Mucosa of descending colon (tissue), 3 donors: ENCODE results near the gene SNCB. TPM values are rescaled to one million over a fixed set of nuclear protein-coding genes. Genes with fewer than 3 reads are reported as not detected.

Experiments used
- ATAC-seq: fragments of 200-7000 bp; cut with Tn5 transposase; one replicate; pipeline ENCODE4 v1.9.1; 2020; ENCODE audit warnings: mild to moderate bottlenecking, moderate library complexity
- DNase-seq, 3 donors: peaks; one replicate each; pipeline ENCODE4 v3.0.0-alpha.2; 2020
- H3K36me3 ChIP-seq: fragments of 200-600 bp; one replicate; pipeline ENCODE4 v1.8.0; 2021; ENCODE audit warnings: low read depth, mild to moderate bottlenecking
- H3K4me1 ChIP-seq: fragments of 200-600 bp; one replicate; pipeline ENCODE4 v1.8.0; 2021; ENCODE audit warnings: low read depth, mild to moderate bottlenecking
- H3K4me3 ChIP-seq: fragments of 200-600 bp; one replicate; pipeline ENCODE4 v1.8.0; 2021; ENCODE audit warnings: mild to moderate bottlenecking
- H3K9me3 ChIP-seq: fragments of 200-600 bp; one replicate; pipeline ENCODE4 v1.8.0; 2021; ENCODE audit warnings: mild to moderate bottlenecking
- intact Hi-C, 2 donors: fragments of 100-400 bp; cut with DNase I in 1 of 2; cut with micrococcal nuclease in 1 of 2; formaldehyde crosslinking; loops; one replicate each; pipeline versions ENCODE4 v1.11.0 to v1.11.1; 2022; cut with DNase I, micrococcal nuclease
- total RNA-seq, 3 donors: library from RNA; stranded (reverse); fragmentation: NEBNext Ultra II Directional in 2 of 3; extraction: Animal tissue kit (Norgen Biotek cat#: 25700) in 2 of 3; gene quantifications; one replicate each; pipeline versions ENCODE4 v1.2.1 to v1.2.4, GENCODE V29; 2021 to 2023
- TF ChIP-seq, protein P1 (sequence below): fragments of 200-600 bp; IDR thresholded peaks from one replicate; pipeline ENCODE4 v1.8.0; 2022; ENCODE audit warnings: antibody characterized with exemption, mild to moderate bottlenecking
- donor health status: DM: no; HTN: no; CAD: no; lungs with moderate emphysema.
- donor health status: DM: no; HTN: no; CAD: no.
- donor health status: DM: no; HTN: yes; CAD: no.

Gene SNCB
- total RNA-seq, 3 donors from 2014 or later, result 0.89 TPM; not detected in 2

GRCh38 chr5:176676361-176676824, 46.1 kb upstream of the SNCB start:
- Histone ChIP-seq H3K4me3 (no peak overlapping the region), H3K9me3 (no peaks in the 10 kb centered on the region), H3K36me3 (no peaks in the 10 kb centered on the region), H3K4me1 (no peaks in the 10 kb centered on the region)
- TF ChIP-seq, protein P1, sequence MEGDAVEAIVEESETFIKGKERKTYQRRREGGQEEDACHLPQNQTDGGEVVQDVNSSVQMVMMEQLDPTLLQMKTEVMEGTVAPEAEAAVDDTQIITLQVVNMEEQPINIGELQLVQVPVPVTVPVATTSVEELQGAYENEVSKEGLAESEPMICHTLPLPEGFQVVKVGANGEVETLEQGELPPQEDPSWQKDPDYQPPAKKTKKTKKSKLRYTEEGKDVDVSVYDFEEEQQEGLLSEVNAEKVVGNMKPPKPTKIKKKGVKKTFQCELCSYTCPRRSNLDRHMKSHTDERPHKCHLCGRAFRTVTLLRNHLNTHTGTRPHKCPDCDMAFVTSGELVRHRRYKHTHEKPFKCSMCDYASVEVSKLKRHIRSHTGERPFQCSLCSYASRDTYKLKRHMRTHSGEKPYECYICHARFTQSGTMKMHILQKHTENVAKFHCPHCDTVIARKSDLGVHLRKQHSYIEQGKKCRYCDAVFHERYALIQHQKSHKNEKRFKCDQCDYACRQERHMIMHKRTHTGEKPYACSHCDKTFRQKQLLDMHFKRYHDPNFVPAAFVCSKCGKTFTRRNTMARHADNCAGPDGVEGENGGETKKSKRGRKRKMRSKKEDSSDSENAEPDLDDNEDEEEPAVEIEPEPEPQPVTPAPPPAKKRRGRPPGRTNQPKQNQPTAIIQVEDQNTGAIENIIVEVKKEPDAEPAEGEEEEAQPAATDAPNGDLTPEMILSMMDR, result no peak
- no peak for ATAC-seq
- intact Hi-C loops, result no loop called here
- DNase-seq, result no peak

DNA sequence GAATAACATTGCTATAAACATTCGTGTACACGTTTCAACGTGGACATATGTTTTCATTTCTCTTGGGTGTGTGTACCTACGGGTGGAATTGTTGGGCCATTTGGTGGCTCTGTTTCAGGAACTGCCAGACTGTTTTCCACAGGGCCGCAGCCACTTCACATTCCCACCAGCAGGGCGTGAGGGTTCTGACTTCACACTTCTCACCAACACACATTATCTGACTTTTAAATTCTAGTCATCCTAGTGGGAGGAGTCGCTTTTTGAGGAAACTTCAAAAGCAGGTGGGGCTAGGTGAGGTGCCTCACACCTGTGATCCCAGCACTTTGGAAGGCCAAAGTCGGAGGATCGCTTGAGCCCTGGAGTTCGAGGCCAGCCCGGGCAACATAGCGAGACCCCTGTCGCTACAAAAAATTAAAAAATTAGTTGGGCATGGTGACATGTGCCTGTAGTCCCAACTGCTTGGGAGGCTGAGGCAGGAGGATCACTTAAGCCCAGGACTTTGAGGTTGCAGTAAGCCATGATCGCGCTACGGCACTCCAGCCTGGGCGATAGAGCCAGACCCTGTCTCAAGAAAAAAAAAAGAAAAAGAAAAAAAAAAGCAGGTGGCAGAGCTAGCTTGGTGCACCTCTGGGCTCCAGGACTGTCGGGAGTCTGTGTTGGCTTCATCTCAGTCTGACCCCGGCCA, 45.5 kb upstream of the SNCB start:
- H3K9me3 ChIP-seq, result no peaks in the 10 kb centered on the region
- H3K4me1 ChIP-seq, result no peaks in the 10 kb centered on the region
- no peak overlapping the region for H3K4me3 ChIP-seq
- TF ChIP-seq, protein P1, result no peak
- intact Hi-C loops, result no loop called here
- DNase-seq (no peak), ATAC-seq (peak; percentile 41)
- no peaks in the 10 kb centered on the region for H3K36me3 ChIP-seq

DNA sequence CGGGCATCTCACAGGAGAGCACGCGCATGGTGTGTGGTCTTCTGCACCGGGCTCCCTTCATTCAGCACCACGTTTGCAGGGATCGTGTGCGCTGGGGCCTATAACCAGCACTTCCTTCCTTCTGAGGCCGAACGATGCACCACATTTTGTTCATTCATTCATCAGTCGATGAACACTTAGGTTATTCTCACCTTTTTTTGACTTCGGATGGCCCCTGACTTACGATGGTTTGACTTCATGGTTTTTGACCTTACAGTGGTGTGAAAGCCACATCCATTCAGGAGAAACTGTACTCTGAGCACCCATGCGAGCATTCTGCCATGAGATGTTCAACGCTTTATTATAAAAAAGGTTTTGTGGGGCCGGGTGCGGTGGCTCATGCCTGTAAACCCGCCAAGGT, 44.5 kb upstream of the SNCB start:
- intact Hi-C loops, result no loop called here
- ATAC-seq, result no peak
- TF ChIP-seq, protein P1, result no peak
- H3K4me3 ChIP-seq, result no peak overlapping the region
- no peaks in the 10 kb centered on the region for H3K36me3 ChIP-seq
- DNase-seq, result no peak
- no peaks in the 10 kb centered on the region for H3K9me3 ChIP-seq
- no peaks in the 10 kb centered on the region for H3K4me1 ChIP-seq

GRCh38 chr5:176673651-176674583, 43.6 kb upstream of the SNCB start:
- DNase-seq (no peak), ATAC-seq (no peak)
- no peaks in the 10 kb centered on the region for H3K36me3 ChIP-seq
- TF ChIP-seq, protein P1, result no peak
- no peaks in the 10 kb centered on the region for H3K9me3 ChIP-seq
- intact Hi-C loops, result no loop called here
- H3K4me1 ChIP-seq, result no peaks in the 10 kb centered on the region
- H3K4me3 ChIP-seq, result no peak overlapping the region

DNA sequence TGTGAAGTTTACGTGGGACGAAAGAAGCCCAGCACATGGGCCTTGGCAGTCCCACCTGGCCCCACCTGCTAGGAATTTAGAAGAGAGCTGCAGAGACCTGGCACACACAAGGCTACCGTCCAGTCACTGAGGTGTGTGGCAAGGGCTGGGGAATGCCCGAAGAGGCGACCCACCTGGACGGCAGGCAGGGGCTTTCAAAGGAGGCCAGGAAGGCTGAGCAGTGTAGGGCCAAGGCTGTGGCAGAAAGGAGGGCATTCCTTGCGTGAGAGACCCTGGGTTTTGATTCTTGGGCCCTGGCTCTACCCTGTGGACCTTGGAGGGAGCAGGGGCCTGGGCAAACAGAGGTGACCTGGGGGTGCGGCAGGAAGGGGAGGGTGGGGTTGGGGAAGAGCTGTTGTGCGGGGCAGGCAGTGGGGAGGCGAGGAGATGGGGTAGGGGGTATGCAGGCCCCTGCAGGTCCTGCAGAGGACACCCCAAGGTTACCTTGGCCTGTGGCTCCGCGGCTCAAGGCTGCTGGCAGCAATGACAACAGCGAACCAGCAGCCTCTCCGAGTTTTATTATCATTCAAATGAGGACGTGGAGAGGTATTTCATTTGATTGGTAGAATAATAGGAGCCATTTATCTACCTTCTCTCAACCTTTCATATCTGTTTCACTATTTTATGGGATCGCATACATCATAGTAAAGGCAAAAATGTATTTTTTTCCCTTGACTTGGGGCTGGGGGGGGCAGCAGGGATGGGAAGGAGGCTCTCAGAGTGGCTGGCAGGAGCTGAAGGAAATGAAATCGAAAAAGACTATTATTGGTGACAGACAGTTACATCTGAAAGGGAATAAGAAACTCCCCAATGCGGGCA, 41.8 kb upstream of the SNCB start:
- DNase-seq (no peak), ATAC-seq (no peak)
- Histone ChIP-seq H3K4me3 (no peak overlapping the region), H3K4me1 (no peaks in the 10 kb centered on the region), H3K9me3 (no peaks in the 10 kb centered on the region), H3K36me3 (no peaks in the 10 kb centered on the region)
- TF ChIP-seq, protein P1, result no peak
- intact Hi-C loops, result no loop called here
